Measurements from ENCODE around the gene NFU1.
A peak's percentile ranks its signal among the peaks of the same experiment; 100 is the strongest.
"Not testable (repeated sequence)": the region's sequence is repeated elsewhere in the genome, so short reads cannot be mapped to it uniquely, and the experiment has no call there.

Gene NFU1

GRCh38 chr2:69386789-69387734 is 50.2 kb downstream of the NFU1 start, which contains the start of gene GFPT1:
Gene GFPT1, minus strand, starts transcription at chr2:69387227. Its CDS starts 156 bp downstream, at chr2:69387071.
- DNase-seq, result peak; percentile 98

GRCh38 chr2:69386360-69386759 is 50.9 kb downstream of the NFU1 start:
- DNase-seq, result no peak

- DNase-seq, result no peak
These were observed 51.6 kb downstream of the NFU1 start for GRCh38 chr2:69385443-69386151.

GRCh38 chr2:69384618-69385081 is 52.6 kb downstream of the NFU1 start:
- DNase-seq, result no peak

- no peak for DNase-seq
These were observed 53.9 kb downstream of the NFU1 start for GRCh38 chr2:69383176-69383812.

GRCh38 chr2:69382547-69382946 is 54.7 kb downstream of the NFU1 start:
- DNase-seq, result no peak

- DNase-seq, result no peak
These were observed 55.9 kb downstream of the NFU1 start for GRCh38 chr2:69381337-69381737.

GRCh38 chr2:69380072-69380917 is 56.9 kb downstream of the NFU1 start:
- DNase-seq, result no peak

- DNase-seq, result no peak
These were observed 60.8 kb downstream of the NFU1 start for GRCh38 chr2:69376403-69376802.

- DNase-seq, result no peak
These were observed 61.5 kb downstream of the NFU1 start for GRCh38 chr2:69375494-69376353.

- DNase-seq, result no peak
These were observed 64.5 kb downstream of the NFU1 start for GRCh38 chr2:69372767-69373166.

- no peak for DNase-seq
These were observed 67.4 kb downstream of the NFU1 start for GRCh38 chr2:69369802-69370201.

- no peak for DNase-seq
These were observed 68.6 kb downstream of the NFU1 start for GRCh38 chr2:69368588-69368987.

GRCh38 chr2:69359371-69359770 is 77.9 kb downstream of the NFU1 start:
- no peak for DNase-seq

- DNase-seq, result no peak
These were observed 78.3 kb downstream of the NFU1 start for GRCh38 chr2:69358914-69359313.

GRCh38 chr2:69356471-69356870 is 80.8 kb downstream of the NFU1 start:
- DNase-seq, result no peak

- DNase-seq, result not testable (repeated sequence)
These were observed 82.3 kb downstream of the NFU1 start for GRCh38 chr2:69354976-69355375.

- DNase-seq, result no peak
These were observed 83.9 kb downstream of the NFU1 start for GRCh38 chr2:69353360-69353759.

GRCh38 chr2:69348781-69349180 is 88.5 kb downstream of the NFU1 start:
- no peak for DNase-seq
